ENCODE data around the gene AS3MT.

The AS3MT gene

DNA sequence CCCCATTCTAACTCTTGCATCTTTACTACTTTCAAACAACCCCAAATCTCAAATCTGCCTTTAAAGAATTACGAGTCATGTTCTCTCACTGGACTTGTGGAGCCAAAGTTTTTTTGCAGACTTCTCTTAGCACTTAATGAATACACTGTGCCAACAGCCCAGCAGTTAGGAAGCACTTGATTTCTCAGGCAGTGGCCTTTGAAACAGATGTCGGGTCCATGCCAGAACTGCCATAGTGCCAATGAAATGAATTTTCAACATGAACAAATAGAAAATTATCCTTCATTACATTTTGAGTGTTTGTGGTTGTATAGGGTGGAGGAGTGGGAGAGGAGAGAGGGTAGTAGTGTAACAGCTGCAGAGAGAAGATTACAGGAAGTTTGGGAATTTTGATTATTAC is 9.4 kb upstream of the AS3MT start:
- Histone ChIP-seq H3K36me3 (ENCODE audit: insufficient read depth, low read length) (no peaks in the 10 kb centered on the region), H3K4me3 (ENCODE audit: low read depth, low read length, poor library complexity, severe bottlenecking) (no peak overlapping the region), H3K27me3 (ENCODE audit: insufficient read depth, low read length) (no peaks in the 10 kb centered on the region), H3K79me2 (ENCODE audit: insufficient read depth, low read length) (no peaks in the 10 kb centered on the region), H3K27ac (ENCODE audit: low read depth, low read length, poor library complexity, severe bottlenecking) (no peak overlapping the region), H3K9me3 (ENCODE audit: low read length) (no peaks in the 10 kb centered on the region), H4K20me1 (ENCODE audit: insufficient read depth, low read length) (no peaks in the 10 kb centered on the region), H2AFZ (ENCODE audit: low read length) (no peak overlapping the region), H3K4me2 (ENCODE audit: low read length) (no peak overlapping the region), H3K9ac (ENCODE audit: low read length) (no peak overlapping the region), H3F3A (ENCODE audit: insufficient read depth, low read length) (no peaks in the 10 kb centered on the region), H3K9me2 (ENCODE audit: low read depth, low read length) (no peaks in the 10 kb centered on the region), H3K4me1 (ENCODE audit: insufficient read depth, low read length, severe bottlenecking) (no peaks in the 10 kb centered on the region)
- TF ChIP-seq, protein P1, sequence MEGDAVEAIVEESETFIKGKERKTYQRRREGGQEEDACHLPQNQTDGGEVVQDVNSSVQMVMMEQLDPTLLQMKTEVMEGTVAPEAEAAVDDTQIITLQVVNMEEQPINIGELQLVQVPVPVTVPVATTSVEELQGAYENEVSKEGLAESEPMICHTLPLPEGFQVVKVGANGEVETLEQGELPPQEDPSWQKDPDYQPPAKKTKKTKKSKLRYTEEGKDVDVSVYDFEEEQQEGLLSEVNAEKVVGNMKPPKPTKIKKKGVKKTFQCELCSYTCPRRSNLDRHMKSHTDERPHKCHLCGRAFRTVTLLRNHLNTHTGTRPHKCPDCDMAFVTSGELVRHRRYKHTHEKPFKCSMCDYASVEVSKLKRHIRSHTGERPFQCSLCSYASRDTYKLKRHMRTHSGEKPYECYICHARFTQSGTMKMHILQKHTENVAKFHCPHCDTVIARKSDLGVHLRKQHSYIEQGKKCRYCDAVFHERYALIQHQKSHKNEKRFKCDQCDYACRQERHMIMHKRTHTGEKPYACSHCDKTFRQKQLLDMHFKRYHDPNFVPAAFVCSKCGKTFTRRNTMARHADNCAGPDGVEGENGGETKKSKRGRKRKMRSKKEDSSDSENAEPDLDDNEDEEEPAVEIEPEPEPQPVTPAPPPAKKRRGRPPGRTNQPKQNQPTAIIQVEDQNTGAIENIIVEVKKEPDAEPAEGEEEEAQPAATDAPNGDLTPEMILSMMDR (IDR thresholded peaks at IDR 0.05; ENCODE audit: low read length) = no peak
- no peak for TF ChIP-seq EZH2 (IDR thresholded peaks at IDR 0.05; ENCODE audit: borderline replicate concordance, low read length)

DNA sequence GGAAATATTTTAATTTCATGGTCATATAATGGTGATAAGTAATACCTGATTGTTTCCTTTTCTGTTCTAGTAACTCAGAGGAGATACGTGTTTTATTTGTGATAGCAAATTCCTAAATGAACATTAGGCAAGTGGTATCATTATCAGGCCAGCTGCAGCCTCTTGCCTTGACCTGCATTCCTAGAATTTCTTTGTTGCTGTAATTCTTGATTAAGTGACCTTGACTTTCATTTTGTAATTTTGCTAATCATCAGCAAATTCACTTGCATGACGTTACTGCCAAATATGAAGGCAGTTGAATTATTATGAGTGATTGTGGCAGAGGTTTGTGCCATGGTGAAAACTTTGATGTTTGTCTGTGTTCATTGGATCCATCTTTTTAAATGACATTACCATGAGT is 5.6 kb upstream of the AS3MT start:
- no peak overlapping the region for H2AFZ ChIP-seq (ENCODE audit: low read length)
- no peak overlapping the region for H3K9ac ChIP-seq (ENCODE audit: low read length)
- no peaks in the 10 kb centered on the region for H3F3A ChIP-seq (ENCODE audit: insufficient read depth, low read length)
- no peaks in the 10 kb centered on the region for H3K4me1 ChIP-seq (ENCODE audit: insufficient read depth, low read length, severe bottlenecking)
- no peak overlapping the region for H3K4me3 ChIP-seq (ENCODE audit: low read depth, low read length, poor library complexity, severe bottlenecking)
- H3K79me2 ChIP-seq (ENCODE audit: insufficient read depth, low read length) = no peaks in the 10 kb centered on the region
- H3K36me3 ChIP-seq (ENCODE audit: insufficient read depth, low read length) = no peaks in the 10 kb centered on the region
- H3K9me2 ChIP-seq (ENCODE audit: low read depth, low read length) = no peaks in the 10 kb centered on the region
- H3K27me3 ChIP-seq (ENCODE audit: insufficient read depth, low read length) = no peaks in the 10 kb centered on the region
- TF ChIP-seq EZH2 (IDR thresholded peaks at IDR 0.05; ENCODE audit: borderline replicate concordance, low read length) = no peak
- TF ChIP-seq, protein P1 (IDR thresholded peaks at IDR 0.05; ENCODE audit: low read length) = no peak
- no peak overlapping the region for H3K4me2 ChIP-seq (ENCODE audit: low read length)
- no peaks in the 10 kb centered on the region for H3K9me3 ChIP-seq (ENCODE audit: low read length)
- no peaks in the 10 kb centered on the region for H4K20me1 ChIP-seq (ENCODE audit: insufficient read depth, low read length)
- no peak overlapping the region for H3K27ac ChIP-seq (ENCODE audit: low read depth, low read length, poor library complexity, severe bottlenecking)

DNA sequence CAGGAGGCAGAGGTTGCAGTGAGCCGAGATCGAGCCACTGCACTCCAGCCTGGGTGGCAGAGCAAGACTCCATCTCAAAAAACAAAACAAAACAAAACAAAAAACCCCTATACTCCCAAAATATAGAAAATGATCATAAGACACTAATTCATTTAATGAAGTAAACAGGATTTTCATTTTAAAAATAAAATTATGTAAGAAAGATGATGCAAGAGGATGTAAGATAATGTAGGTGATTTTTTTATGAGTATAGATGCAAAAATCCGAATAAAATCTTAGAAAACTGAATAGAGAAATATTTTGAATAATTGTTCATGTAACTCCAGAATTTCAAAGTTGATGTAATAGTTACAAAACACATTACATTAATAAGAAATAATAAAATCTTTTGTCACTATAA is 3.6 kb upstream of the AS3MT start:
- no peaks in the 10 kb centered on the region for H3K9me3 ChIP-seq (ENCODE audit: low read length)
- TF ChIP-seq, protein P1 (IDR thresholded peaks at IDR 0.05; ENCODE audit: low read length) = no peak
- no peak for TF ChIP-seq EZH2 (IDR thresholded peaks at IDR 0.05; ENCODE audit: borderline replicate concordance, low read length)

More for the DNA sequence above, 3.6 kb upstream of the AS3MT start:
- H3K4me3 ChIP-seq (ENCODE audit: low read depth, low read length, poor library complexity, severe bottlenecking) = no peak overlapping the region
- no peaks in the 10 kb centered on the region for H3K79me2 ChIP-seq (ENCODE audit: insufficient read depth, low read length)
- no peaks in the 10 kb centered on the region for H3K27me3 ChIP-seq (ENCODE audit: insufficient read depth, low read length)
- H3K4me2 ChIP-seq (ENCODE audit: low read length) = no peak overlapping the region
- no peaks in the 10 kb centered on the region for H3F3A ChIP-seq (ENCODE audit: insufficient read depth, low read length)
- H4K20me1 ChIP-seq (ENCODE audit: insufficient read depth, low read length) = no peaks in the 10 kb centered on the region
- H3K9ac ChIP-seq (ENCODE audit: low read length) = no peak overlapping the region
- H3K4me1 ChIP-seq (ENCODE audit: insufficient read depth, low read length, severe bottlenecking) = no peaks in the 10 kb centered on the region
- H2AFZ ChIP-seq (ENCODE audit: low read length) = no peak overlapping the region
- H3K27ac ChIP-seq (ENCODE audit: low read depth, low read length, poor library complexity, severe bottlenecking) = no peak overlapping the region
- no peaks in the 10 kb centered on the region for H3K9me2 ChIP-seq (ENCODE audit: low read depth, low read length)
- H3K36me3 ChIP-seq (ENCODE audit: insufficient read depth, low read length) = no peaks in the 10 kb centered on the region

Data from OCI-LY1 (cell line).